ENCODE results near the gene PF4V1.

Gene PF4V1

GRCh38 chr4:73867783-73868182 is 14.7 kb downstream of the PF4V1 start:
- DNase-seq (ENCODE audit: low read depth in 2 of 2): peak in 1 of 2 donors; percentile 54
- no peak overlapping the region for H3K4me3 ChIP-seq (replicated peaks in 1 of 2; ENCODE audit: low read depth in 2 of 2, low read length in 2 of 2)
- TF ChIP-seq, protein P1, sequence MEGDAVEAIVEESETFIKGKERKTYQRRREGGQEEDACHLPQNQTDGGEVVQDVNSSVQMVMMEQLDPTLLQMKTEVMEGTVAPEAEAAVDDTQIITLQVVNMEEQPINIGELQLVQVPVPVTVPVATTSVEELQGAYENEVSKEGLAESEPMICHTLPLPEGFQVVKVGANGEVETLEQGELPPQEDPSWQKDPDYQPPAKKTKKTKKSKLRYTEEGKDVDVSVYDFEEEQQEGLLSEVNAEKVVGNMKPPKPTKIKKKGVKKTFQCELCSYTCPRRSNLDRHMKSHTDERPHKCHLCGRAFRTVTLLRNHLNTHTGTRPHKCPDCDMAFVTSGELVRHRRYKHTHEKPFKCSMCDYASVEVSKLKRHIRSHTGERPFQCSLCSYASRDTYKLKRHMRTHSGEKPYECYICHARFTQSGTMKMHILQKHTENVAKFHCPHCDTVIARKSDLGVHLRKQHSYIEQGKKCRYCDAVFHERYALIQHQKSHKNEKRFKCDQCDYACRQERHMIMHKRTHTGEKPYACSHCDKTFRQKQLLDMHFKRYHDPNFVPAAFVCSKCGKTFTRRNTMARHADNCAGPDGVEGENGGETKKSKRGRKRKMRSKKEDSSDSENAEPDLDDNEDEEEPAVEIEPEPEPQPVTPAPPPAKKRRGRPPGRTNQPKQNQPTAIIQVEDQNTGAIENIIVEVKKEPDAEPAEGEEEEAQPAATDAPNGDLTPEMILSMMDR (IDR thresholded peaks at IDR 0.05; ENCODE audit: low read depth, low read length): no peak

DNA sequence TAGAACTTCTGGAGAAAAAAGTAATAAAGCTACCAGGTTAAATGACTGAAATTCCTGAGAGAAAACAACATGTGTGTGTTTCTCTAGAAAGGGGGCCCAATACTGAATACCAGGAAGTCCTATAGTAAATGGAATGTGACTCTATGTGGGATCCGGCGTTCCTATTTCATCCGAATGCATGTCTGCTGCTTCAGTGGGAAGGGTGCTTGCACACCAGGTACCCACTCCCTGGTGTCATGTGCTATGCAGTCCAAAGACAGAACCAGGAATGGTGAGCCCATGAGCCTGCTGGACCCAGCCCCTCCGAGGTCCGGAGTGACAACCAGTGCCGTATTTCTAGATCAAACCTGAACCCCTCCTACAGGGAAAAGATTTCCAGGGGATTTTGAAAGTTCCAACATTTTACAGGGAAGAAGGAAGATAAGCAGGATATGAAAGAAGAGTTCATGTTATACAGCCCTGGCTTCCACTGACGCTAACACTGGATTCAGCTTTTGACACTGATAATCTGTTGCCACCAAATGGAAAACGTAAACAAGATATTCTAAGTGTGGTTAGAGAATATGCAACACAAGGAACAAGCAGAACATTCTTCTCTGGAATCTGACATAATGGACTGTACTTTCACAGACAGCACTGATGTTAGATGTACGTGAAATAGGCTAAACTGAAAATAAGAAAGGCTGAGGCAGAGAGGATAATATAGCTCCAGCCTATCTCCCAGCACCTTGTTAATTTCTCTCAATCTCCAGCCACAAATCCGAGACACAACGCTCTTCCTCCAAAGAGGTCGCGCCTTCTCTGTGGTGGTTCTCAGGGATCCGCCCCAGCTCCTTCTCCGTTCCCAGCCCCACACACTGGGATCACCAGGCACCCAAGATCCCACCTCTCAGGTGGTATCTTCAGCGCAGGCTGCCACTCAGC is 15.4 kb downstream of the PF4V1 start:
- peak overlapping the region; percentile 68 to 71 for H3K4me3 ChIP-seq (replicated peaks in 1 of 2; ENCODE audit: low read depth in 2 of 2, low read length in 2 of 2)
- peak in 1 of 2 donors; percentile 45 for DNase-seq (ENCODE audit: low read depth in 2 of 2)
- TF ChIP-seq, protein P1 (IDR thresholded peaks at IDR 0.05; ENCODE audit: low read depth, low read length): no peak

- peak; percentile 67 to 91 for DNase-seq (ENCODE audit: low read depth in 2 of 2)
- TF ChIP-seq, protein P1 (IDR thresholded peaks at IDR 0.05; ENCODE audit: low read depth, low read length): no peak
- peak within 1 kb of the TSS; percentile 68 to 71 for H3K4me3 ChIP-seq (replicated peaks in 1 of 2; ENCODE audit: low read depth in 2 of 2, low read length in 2 of 2)
Observed at GRCh38 chr4:73869130-73870055, 16.3 kb downstream of the PF4V1 start, which contains the start of gene CXCL1. Gene CXCL1, plus strand, starts transcription at chr4:73869393. Its CDS starts 78 bp downstream, at chr4:73869471.

GRCh38 chr4:73870260-73870659 is 17.2 kb downstream of the PF4V1 start:
- peak overlapping the region; percentile 68 to 71 for H3K4me3 ChIP-seq (replicated peaks in 1 of 2; ENCODE audit: low read depth in 2 of 2, low read length in 2 of 2)
- peak; percentile 56 to 93 for DNase-seq (ENCODE audit: low read depth in 2 of 2)

GRCh38 chr4:73870768-73871167 is 17.7 kb downstream of the PF4V1 start:
- DNase-seq (ENCODE audit: low read depth in 2 of 2): peak; percentile 42 to 85
- TF ChIP-seq, protein P1 (IDR thresholded peaks at IDR 0.05; ENCODE audit: low read depth, low read length): no peak
- H3K4me3 ChIP-seq (replicated peaks in 1 of 2; ENCODE audit: low read depth in 2 of 2, low read length in 2 of 2): peak overlapping the region in 1 of 2 donors; percentile 71

More at GRCh38 chr4:73870260-73870659, 17.2 kb downstream of the PF4V1 start:
- TF ChIP-seq, protein P1 (IDR thresholded peaks at IDR 0.05; ENCODE audit: low read depth, low read length): no peak

- TF ChIP-seq, protein P1 (IDR thresholded peaks at IDR 0.05; ENCODE audit: low read depth, low read length): no peak
- peak overlapping the region in 1 of 2 donors; percentile 71 for H3K4me3 ChIP-seq (replicated peaks in 1 of 2; ENCODE audit: low read depth in 2 of 2, low read length in 2 of 2)
- peak; percentile 33 to 91 for DNase-seq (ENCODE audit: low read depth in 2 of 2)
Observed at GRCh38 chr4:73871511-73872310, 18.6 kb downstream of the PF4V1 start.

Data from cardiac fibroblast (primary cell).